GM12891 (cell line): Measurements from ENCODE around the gene SPEN.
"Not testable (repeated sequence)": the region's sequence is repeated elsewhere in the genome, so short reads cannot be mapped to it uniquely, and the experiment has no call there.

ENCODE experiments used
- DNase-seq: peaks from one replicate; pipeline ENCODE4 v3.0.0; 2011; ENCODE audit warnings: low spot score; ENCODE audit not compliant: insufficient read length
- FAIRE-seq: peaks from 2 replicates; lab custom pipeline; 2011; peaks lifted over from hg19 to GRCh38; lab: Jason Lieb, UNC
- PAX5 ChIP-seq: IDR thresholded peaks from 2 replicates; pipeline ENCODE4 v1.6.1; 2011; ENCODE audit warnings: low read length, moderate library complexity, mild to moderate bottlenecking; ENCODE audit not compliant: insufficient read depth, severe bottlenecking
- POLR2A ChIP-seq: IDR thresholded peaks from 2 replicates; pipeline ENCODE4 v1.6.1; 2011; ENCODE audit warnings: low read depth, low read length, control low read depth
- POLR2AphosphoS5 ChIP-seq: IDR thresholded peaks from 2 replicates; pipeline ENCODE4 v1.6.1; 2011; ENCODE audit warnings: low read depth, low read length, control low read depth
- POU2F2 ChIP-seq: IDR thresholded peaks from 2 replicates; pipeline ENCODE4 v1.6.1; 2011; ENCODE audit warnings: low read depth, mild to moderate bottlenecking, control low read depth, low read length, moderate library complexity
- SPI1 ChIP-seq: IDR thresholded peaks from 2 replicates; pipeline ENCODE4 v1.6.1; 2011; ENCODE audit warnings: low read depth, low read length, control low read depth
- TAF1 ChIP-seq: IDR thresholded peaks from 2 replicates; pipeline ENCODE4 v1.6.1; 2011; ENCODE audit warnings: low read depth, low read length, control low read depth

SPEN gene

DNA sequence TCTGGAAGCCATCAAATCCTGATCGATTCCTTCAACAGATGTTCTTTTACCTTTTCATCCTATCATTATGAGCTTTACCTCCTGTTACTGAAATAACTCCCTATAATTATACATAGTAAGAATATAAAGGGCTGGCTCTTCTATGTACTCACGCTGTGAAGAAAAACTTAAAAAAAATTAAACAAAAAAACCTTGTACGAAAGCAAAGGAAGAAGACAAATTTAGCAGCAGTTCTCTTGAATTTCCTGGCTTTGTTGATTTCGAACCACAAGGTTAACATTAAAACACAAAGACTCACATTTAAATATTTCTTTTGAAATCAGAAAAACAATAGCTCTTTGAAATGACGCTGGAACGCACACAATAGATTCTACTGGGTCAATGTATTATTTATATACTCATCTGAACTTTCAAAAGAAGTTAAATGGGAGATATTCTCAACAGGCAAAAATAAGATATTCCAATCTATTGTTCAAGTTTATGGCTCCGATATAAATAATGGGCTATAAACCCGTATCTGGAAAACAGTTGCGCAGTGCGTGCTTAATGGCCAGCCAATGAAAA lies 13.6 kb upstream of the SPEN start:
- DNase-seq (no peak), FAIRE-seq (peak; percentile 87)
- no peak for TF ChIP-seq POU2F2
- no peak for TF ChIP-seq PAX5
- TF ChIP-seq TAF1 = no peak
- TF ChIP-seq POLR2AphosphoS5 = no peak
- no peak for TF ChIP-seq SPI1

GRCh38 chr1:15834406-15835204 lies 12.9 kb upstream of the SPEN start:
- TF ChIP-seq SPI1 = peak; percentile 30; the same call in 1 of the 2 replicates
- 0 out of 2 replicates have a peak, but pooled peaks have one; percentile 54 for TF ChIP-seq POU2F2
- TF ChIP-seq POLR2A = peak; percentile 86
- peak; percentile 49 for TF ChIP-seq PAX5
- TF ChIP-seq POLR2AphosphoS5 = peak; percentile 83
- TF ChIP-seq TAF1 = no peak
- no peak for FAIRE-seq
- no peak for DNase-seq

DNA sequence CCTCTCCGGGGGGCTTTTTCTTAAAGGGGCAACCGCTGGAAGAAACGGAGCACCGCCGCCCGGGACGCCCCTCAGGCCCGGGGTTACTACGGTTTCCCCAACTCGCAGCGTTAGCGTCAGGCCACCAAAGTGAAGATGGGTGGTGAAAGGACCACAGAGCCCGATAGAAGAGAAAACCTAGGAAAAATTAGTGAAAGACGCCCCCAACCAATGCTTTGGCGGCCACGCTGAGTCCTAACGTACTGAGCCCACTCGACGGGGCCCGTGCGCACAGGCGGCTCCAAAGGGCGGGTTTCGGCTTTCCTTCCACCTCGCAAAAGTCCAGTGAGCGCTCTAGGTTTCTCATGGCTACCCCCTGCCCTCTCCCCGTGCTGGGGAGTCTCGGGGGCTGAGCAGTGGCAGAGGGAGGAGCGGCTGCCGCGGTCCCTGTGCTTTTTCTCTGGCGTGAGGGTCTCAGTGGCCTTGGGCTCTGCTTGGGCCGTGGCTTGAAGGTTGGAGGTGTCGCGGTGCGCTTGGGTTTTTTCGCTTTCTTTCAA lies 12.2 kb upstream of the SPEN start:
- FAIRE-seq = no peak
- TF ChIP-seq POLR2A = 0 out of 2 replicates have a peak, but pooled peaks have one; percentile 17
- TF ChIP-seq PAX5 = no peak
- DNase-seq = no peak

DNA sequence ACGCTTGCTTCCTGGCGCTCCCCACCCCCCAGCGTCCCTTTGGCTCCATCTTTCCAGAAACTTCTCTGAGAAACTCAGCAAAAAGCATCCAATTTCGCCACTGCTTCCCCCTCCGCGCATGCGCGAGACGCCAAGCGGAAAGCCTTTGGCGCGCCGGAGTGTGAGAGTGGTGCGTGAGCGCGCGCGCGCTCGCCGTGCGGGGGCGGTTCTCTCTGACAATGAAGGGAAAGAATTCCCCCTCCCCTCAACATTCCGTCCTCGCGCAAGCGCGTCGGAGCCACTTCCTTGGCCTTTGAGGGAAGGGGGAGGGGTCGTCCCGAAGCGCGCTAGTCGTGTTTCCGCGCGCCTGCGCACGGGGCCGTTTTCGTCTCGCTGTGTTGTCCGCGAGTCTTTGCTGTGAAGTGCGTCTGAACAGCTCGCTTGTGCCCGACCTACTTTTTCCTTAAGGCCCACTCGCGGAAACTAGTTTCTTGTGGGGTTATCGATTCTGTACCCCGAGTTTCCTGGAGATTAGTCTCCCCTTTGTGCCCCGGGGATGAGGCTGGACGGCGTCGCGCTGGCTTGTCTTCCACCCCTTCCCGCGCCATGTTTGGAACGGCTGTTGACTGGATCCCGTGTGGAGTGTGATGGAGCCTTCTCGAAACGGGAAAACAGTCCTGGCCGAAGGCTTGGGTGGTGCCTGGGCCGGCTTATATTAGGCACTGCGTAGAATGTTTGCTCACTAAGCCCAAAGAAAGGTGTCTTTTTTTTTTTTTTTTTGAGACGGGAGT lies 11.6 kb upstream of the SPEN start:
- FAIRE-seq = peak; percentile 99
- TF ChIP-seq SPI1 (no peak), PAX5 (peak; percentile 6), TAF1 (peak; percentile 55), POLR2AphosphoS5 (0 out of 2 replicates have a peak, but pooled peaks have one; percentile 1), POU2F2 (no peak; the same call in 1 of the 2 replicates), POLR2A (peak; percentile 46; the same call in 1 of the 2 replicates)
- peak; percentile 79 for DNase-seq

DNA sequence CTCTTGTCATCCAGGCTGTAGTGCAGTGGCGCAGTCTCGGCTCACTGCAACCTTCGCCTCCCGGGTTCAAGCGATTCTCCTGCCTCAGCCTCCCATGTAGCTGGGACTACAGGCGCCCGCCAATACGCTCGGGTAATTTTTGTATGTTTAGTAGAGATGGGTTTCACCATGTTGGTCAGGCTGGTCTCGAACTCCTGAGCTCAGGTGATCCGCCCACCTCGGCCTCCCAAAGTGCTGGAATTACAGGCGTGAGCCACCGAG lies 11.1 kb upstream of the SPEN start:
- not testable (repeated sequence) for FAIRE-seq, DNase-seq

- FAIRE-seq (peak; percentile 20), DNase-seq (no peak)
- TF ChIP-seq POLR2A (0 out of 2 replicates have a peak, but pooled peaks have one; percentile 18), POLR2AphosphoS5 (no peak), SPI1 (peak; percentile 81), PAX5 (no peak), TAF1 (no peak), POU2F2 (no peak)
Observed at GRCh38 chr1:15836772-15837669, 10.5 kb upstream of the SPEN start.

DNA sequence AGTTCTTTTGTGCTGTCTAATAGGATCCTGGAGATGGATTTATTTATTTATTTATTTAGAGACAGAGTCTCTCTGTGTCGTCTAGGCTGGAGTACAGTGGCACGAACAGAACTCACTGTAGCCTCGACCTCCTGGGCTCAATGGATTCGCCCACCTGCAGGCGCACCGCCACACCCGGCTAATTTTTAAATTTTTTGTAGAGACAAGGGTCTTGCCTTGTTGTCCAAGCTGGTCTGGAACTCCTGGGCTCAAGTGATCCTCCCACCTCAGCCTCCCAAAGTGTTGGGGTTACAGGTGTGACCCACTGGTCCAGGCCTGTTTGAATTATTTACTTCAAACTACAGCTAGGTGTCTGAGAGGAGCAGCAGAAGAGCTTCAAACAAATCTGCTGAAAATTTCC lies 9.6 kb upstream of the SPEN start:
- no peak for TF ChIP-seq TAF1
- no peak for TF ChIP-seq PAX5
- TF ChIP-seq SPI1 = no peak
- TF ChIP-seq POLR2A = no peak
- no peak for TF ChIP-seq POLR2AphosphoS5
- TF ChIP-seq POU2F2 = no peak
- DNase-seq (no peak), FAIRE-seq (no peak)

- no peak for DNase-seq
- FAIRE-seq = no peak
- TF ChIP-seq PAX5 (no peak), SPI1 (no peak), POU2F2 (no peak), POLR2A (no peak), POLR2AphosphoS5 (no peak), TAF1 (no peak)
Observed at GRCh38 chr1:15838721-15839120, 8.8 kb upstream of the SPEN start.
